Heart left ventricle (tissue), 16 donors: ENCODE results near the gene CDH7. TPM values are rescaled to one million over a fixed set of nuclear protein-coding genes. Genes with fewer than 3 reads are reported as not detected.

Source experiments
- ATAC-seq, 4 donors: fragments of 200-7000 bp; cut with Tn5 transposase; one replicate each; pipeline ENCODE4 v1.9.1; 2020 to 2022; ENCODE audit warnings: moderate library complexity in 4 of 4, mild to moderate bottlenecking in 3 of 4, moderate number of reproducible peaks in 1 of 4
- DNase-seq, 5 donors: peaks; one replicate each; pipeline ENCODE4 v3.0.0-alpha.2; 2020
- H3K27ac ChIP-seq, 12 donors: fragments of 200-600 bp; sonication (generic) in 4 of 12; one replicate each; pipeline versions ENCODE4 v1.5.0 to v1.8.0; 2016 to 2022; ENCODE audit warnings: mild to moderate bottlenecking in 2 of 12
- H3K27me3 ChIP-seq, 9 donors: fragments of 200-600 bp; sonication (generic) in 2 of 9; one replicate each; pipeline versions ENCODE4 v1.5.1 to v1.8.0; 2016 to 2022; ENCODE audit warnings: mild to moderate bottlenecking in 3 of 9
- H3K36me3 ChIP-seq, 9 donors: fragments of 200-600 bp; sonication (generic) in 2 of 9; one replicate each; pipeline versions ENCODE4 v1.5.0 to v1.8.0; 2018 to 2022; ENCODE audit warnings: mild to moderate bottlenecking in 2 of 9
- H3K4me1 ChIP-seq, 12 donors: fragments of 200-600 bp; sonication (generic) in 4 of 12; one replicate each; pipeline versions ENCODE4 v1.5.0 to v1.8.0; 2016 to 2022; ENCODE audit warnings: mild to moderate bottlenecking in 3 of 12
- H3K4me3 ChIP-seq, 12 donors: fragments of 200-600 bp; sonication (generic) in 4 of 12; one replicate each; pipeline versions ENCODE4 v1.5.0 to v1.8.0; 2017 to 2022; ENCODE audit warnings: mild to moderate bottlenecking in 9 of 12, moderate library complexity in 4 of 12
- H3K9me3 ChIP-seq, 12 donors: fragments of 200-600 bp; sonication (generic) in 4 of 12; one replicate each; pipeline versions ENCODE4 v1.5.0 to v1.8.0; 2016 to 2022; ENCODE audit warnings: mild to moderate bottlenecking in 1 of 12
- CTCF ChIP-seq, 12 donors: fragments of 200-600 bp; sonication (generic) in 4 of 12; IDR thresholded peaks; one replicate each; pipeline versions ENCODE4 v1.5.0 to v1.8.0; 2018 to 2022; ENCODE audit warnings: antibody characterized with exemption in 12 of 12, mild to moderate bottlenecking in 5 of 12
- POLR2A ChIP-seq, 2 donors: fragments of 450-650 bp; IDR thresholded peaks; one replicate each; pipeline ENCODE4 v1.6.1; 2017; ENCODE audit warnings: antibody characterized with exemption in 2 of 2, mild to moderate bottlenecking in 2 of 2, moderate library complexity in 2 of 2
- WGBS, 4 donors: extraction: QIAGEN DNeasy Blood & Tissue Kit in 2 of 4; methylation state at CpG; one replicate each; pipeline versions ENCODE4 v1.1.5 to v1.1.7; 2013 to 2018; 5-methylcytosine and 5-hydroxymethylcytosine counted together
- intact Hi-C, 10 donors: fragments of 100-400 bp; cut with DNase I; formaldehyde crosslinking; loops; one replicate each; pipeline versions ENCODE4 v1.11.1 to v1.14.2; 2022
- polyA plus RNA-seq, 2 donors: library from polyadenylated mRNA; stranded (reverse); fragments of 200-250 nt; gene quantifications; one replicate each; pipeline ENCODE4 v1.2.3, GENCODE V29; 2013
- total RNA-seq, 9 donors: library from RNA; depleted of rRNA in 2 of 9; stranded (reverse); fragments of >200 nt in 2 of 9; fragmentation: NEBNext Ultra II Directional in 3 of 9; extraction: Animal tissue kit (Norgen Biotek cat#: 25700) in 3 of 9; gene quantifications; one replicate each; pipeline versions ENCODE4 v1.1.0 to v1.2.4, GENCODE V29; 2016 to 2023
- donor health status: ischemic (EF 13 %, LVEDD 7.1; RV severe dilation, severe dysfunction).
- donor health status: healthy with polysubstance abuse.
- donor health status: DM: no; HTN: yes; CAD: no.
- donor health status: DM: no; HTN: no; CAD: no.
- donor health status: ischemic (EF 25% LVEDD 6.9; RV normal size, moderate dysfunction).
- donor health status: ischemic (EF 25% LVEDD 5.7; RV mildly dilated, moderate dysfunction).
- donor health status: healthy.
- donor health status: DM: yes; HTN: yes; CAD: no.
- donor health status: ischemic (EF 35%, LVEDD 5.7; RV mildly dilated, moderate dysfunction).
- donor health status: nonischemic (EF 11% LVEDD 7.7; RV severe dilation, severe dysfunction).
- donor health status: DM: yes; HTN: yes; CAD: no.
- donor health status: PGD.
- donor health status: ischemic (EF 29% LVEDD 5.4; RV normal size, mild dysfunction).
- donor health status: nonischemic (EF 23%, LVEDD 6.1; RV moderate dilation, normal function).

Gene CDH7
- total and polyA plus RNA-seq, 11 donors: 0.04 TPM; not detected in 10

- Histone ChIP-seq H3K27ac (no peak overlapping the region), H3K4me3 (no peak overlapping the region), H3K9me3 (peaks cover 0 to 4% (median 0%) of the 10 kb centered on the region in 12 donors), H3K27me3 (no peaks in the 10 kb centered on the region), H3K36me3 (no peaks in the 10 kb centered on the region), H3K4me1 (no peaks in the 10 kb centered on the region)
- DNase-seq (no peak), ATAC-seq (no peak)
- WGBS, 4 donors: 59 to 69% (median 60%) methylated on average over 2 of the region's 2 CpGs
- no peak for TF ChIP-seq POLR2A (IDR thresholded peaks at IDR 0.05)
- no peak for TF ChIP-seq CTCF (IDR thresholded peaks at IDR 0.05)
- intact Hi-C loops: no loop called here
Observed at GRCh38 chr18:65907281-65907680, 156.5 kb downstream of the CDH7 start.

- Histone ChIP-seq H3K4me3 (no peak overlapping the region), H3K36me3 (no peaks in the 10 kb centered on the region), H3K27me3 (no peaks in the 10 kb centered on the region), H3K9me3 (no peaks in the 10 kb centered on the region), H3K4me1 (no peaks in the 10 kb centered on the region), H3K27ac (no peak overlapping the region)
- no peak for TF ChIP-seq CTCF (IDR thresholded peaks at IDR 0.05)
- no peak for TF ChIP-seq POLR2A (IDR thresholded peaks at IDR 0.05)
- intact Hi-C loops: no loop called here
- ATAC-seq (no peak), DNase-seq (no peak)
- 77 to 88% (median 82%) methylated on average over 3 of the region's 3 CpGs for WGBS, 4 donors
Observed at GRCh38 chr18:65919018-65919417, 168.2 kb downstream of the CDH7 start.

- intact Hi-C loops: no loop called here
- Histone ChIP-seq H3K36me3 (no peaks in the 10 kb centered on the region), H3K4me3 (no peak overlapping the region), H3K9me3 (no peaks in the 10 kb centered on the region), H3K27ac (no peak overlapping the region), H3K27me3 (no peaks in the 10 kb centered on the region), H3K4me1 (no peaks in the 10 kb centered on the region)
- 64 to 68% (median 66%) methylated on average over 3 of the region's 3 CpGs for WGBS, 4 donors
- DNase-seq (no peak), ATAC-seq (no peak)
- TF ChIP-seq POLR2A (IDR thresholded peaks at IDR 0.05) (no peak), CTCF (IDR thresholded peaks at IDR 0.05) (no peak)
Observed at GRCh38 chr18:65919663-65920062, 168.9 kb downstream of the CDH7 start.

- Histone ChIP-seq H3K27me3 (no peaks in the 10 kb centered on the region), H3K36me3 (no peaks in the 10 kb centered on the region), H3K4me3 (no peak overlapping the region), H3K27ac (no peak overlapping the region), H3K4me1 (no peaks in the 10 kb centered on the region), H3K9me3 (no peaks in the 10 kb centered on the region)
- ATAC-seq: no peak
- DNase-seq: no peak
- intact Hi-C loops: no loop called here
- TF ChIP-seq CTCF (IDR thresholded peaks at IDR 0.05) (no peak), POLR2A (IDR thresholded peaks at IDR 0.05) (no peak)
- WGBS, 4 donors: 80 to 85% (median 82%) methylated on average over 1 of the region's 1 CpG
Observed at GRCh38 chr18:65922103-65922502, 171.3 kb downstream of the CDH7 start.
